HG03354 (cell line): ENCODE results near the gene ANGPTL8.

Experiments used
- ATAC-seq: cut with Tn5 transposase; IDR thresholded peaks from one replicate; pipeline ENCODE4 v1.9.1; 2021; ENCODE audit warnings: mild to moderate bottlenecking; ENCODE audit not compliant: unreplicated experiment, poor library complexity, severe bottlenecking

ANGPTL8 gene

DNA sequence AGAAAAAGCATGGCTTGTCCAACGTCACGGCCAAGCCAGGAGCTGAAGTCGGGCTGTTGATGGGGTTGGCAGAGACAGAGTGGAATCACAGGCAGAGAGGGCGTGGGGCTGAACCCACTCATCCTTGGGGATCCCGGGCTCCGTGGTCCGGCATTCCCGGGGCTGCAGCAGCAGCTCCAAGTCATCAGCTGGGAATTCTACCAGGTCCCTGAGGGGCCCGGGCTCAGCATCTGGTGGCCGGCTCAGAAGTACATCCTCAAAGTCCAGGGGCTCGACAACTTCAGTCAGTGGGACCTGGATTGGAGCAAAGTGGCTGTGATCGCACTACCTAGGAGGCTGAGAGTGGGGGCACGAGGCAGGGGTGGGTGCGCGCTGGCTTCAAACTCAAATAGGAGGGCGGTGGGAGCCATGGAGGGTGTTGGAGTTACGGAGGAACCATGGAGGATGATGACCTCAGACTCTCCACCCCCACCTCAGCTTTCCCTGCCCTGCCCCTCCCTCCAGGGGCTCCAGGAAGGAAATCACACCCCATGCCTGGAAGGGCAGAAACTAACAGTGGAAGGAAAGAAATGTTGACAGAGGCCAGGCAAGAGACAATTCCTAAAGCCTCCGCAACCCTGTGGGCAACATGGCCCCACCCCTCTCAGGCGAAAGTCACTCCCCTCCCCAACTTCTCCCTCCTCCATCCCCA is 13.4 kb downstream of the ANGPTL8 start:
- no peak for ATAC-seq

DNA sequence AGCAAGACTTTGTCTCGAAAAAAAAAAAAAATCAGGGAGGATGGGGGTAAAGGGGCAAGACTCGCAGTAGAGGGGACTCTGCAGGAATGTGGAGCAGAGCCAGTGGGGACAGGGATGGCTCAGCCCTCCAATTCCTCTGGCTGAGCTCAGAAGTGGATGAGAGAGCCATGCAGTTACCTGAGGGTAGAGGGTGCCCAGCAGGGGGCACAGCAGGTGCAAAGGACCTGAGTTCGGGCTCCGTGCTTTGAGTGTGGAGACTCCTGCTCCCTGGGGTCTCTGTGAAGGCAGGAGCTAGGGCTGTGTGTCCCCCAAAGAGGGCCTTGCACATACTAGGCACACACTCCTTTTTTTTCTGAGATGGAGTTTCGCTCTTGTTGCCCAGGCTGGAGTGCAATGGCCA is 15.2 kb downstream of the ANGPTL8 start:
- ATAC-seq, result no peak

DNA sequence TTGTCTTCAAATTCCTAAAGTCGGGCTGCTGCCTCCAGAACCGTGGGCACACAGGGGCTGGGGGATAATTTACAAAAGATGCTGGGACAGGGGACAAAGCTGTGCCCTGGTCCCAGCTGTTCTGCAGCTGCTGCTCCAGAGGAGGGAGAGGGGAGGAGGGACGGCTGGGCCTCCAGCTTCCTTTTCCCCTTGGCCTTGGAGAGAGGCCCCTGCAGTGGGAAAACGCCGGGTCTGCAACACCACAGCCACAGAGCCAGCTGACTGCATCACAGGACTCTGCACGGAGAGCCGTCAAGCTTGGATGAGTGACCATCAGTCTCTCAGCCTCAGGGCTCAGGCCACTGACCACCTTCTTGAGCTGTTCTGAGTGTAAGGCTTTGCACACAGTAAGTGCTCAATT is 16.8 kb downstream of the ANGPTL8 start:
- ATAC-seq, result no peak

DNA sequence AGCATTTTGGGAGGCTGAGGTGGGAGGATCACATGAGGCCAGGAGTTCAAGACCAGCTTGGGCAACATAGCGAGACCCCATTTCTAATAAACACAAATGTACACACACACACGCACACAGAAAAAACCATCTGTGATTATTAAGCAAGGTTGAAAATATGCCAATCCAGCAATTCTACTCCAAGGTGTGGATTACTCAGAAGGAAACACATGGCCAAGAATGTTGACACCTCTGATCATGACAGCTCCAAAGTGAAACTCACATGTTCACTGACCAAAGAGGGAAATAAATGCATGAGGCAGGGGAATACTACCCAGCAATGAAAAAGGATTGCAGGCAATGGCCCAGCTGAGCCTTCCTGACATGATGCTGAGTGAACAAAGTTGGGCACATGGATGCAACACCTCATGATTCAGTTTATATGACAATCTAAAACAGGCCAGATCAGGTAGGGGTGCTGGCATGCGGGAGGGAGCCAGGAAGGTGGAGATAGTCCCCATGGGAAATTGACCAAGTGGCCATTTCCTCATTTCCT is 18.5 kb downstream of the ANGPTL8 start:
- no peak for ATAC-seq

DNA sequence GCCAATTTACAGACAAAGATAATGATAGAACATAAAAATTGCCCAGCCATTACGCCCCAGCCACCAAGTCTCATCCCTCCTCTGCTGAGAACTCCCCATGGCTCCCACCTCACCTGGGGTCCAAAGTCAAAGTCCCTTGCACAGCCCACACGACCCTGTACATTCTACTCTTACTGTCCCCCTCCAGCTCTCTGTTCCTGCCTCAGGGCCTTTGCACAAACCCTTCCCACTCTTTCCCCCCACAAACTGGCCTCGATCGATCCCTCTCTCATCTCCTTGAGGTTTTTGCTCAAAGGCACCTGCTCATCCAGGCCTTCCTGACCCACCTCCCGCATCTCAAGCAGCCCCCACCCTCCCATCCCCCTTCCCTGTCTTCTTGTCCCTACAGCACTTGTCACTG is 21.6 kb downstream of the ANGPTL8 start:
- ATAC-seq, result no peak

DNA sequence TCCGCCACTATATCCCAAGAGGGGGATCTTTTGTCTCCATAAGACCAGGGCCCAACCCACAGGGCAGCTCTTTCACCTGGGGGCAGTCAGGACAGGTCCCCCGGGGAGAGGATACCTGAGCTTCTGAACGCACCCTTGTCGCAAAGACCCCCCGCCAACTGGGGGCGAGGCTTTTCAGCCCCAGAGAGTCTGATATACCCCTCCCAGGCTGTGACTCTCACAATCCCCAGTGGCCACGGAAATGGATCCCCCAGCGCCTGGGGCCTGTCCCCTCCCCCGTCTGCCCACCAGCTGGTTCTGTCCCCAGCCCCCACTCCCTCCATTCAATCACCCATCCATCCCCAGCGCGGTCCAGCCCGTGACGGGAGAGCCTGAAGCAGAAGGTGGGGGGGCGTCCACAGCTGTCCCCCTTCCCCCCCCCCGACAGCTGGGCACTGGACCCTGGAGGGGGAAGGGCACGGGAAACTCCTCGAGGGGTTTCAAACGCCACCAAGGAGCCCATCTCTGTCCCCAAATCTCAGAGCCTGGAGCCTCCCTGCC is 22.1 kb downstream of the ANGPTL8 start:
- ATAC-seq, result no peak

DNA sequence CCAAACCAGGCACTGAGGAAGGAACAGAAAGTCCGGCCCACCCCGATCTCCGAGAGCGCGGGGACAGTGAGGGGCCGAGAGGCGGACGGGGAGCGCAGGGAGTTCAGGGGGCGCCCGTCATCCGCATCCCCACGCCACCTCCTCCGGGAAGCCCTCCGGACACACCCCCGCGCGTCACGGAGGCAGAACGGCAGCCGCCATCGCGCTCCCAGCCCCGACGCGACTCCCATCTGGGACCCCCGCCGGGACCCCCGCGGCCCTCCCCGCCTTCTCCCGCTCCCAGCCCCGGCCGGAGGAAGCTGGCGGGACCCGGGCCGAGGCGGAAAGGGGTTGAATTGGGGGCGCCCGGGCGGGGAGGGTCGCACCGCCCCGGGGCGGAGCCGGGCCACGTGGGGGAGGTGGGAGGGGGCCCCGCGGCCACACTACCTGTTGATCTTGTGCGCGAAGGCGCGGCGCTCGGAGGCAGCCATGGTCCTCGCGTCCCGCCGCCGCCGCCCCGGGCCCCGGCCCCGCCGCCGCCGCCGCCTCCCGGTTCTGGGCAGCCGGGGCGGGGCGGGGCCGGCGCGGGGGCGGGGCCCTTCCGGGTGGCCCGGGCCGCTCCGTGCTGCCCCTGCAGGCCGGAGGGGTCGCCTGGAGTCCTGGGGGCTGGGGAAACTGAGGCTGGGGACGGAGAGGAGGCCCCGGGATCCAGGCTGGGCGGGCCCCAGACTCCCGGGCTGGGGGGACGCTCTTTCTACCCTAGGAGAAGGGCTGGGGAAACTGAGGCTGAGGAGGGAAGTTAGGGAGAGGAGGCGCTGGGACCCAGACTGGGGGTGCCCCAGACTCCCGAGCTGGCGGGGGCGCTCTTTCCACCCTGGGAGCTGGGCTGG is 22.8 kb downstream of the ANGPTL8 start, which contains the start of gene DOCK6:
Gene DOCK6 (minus strand): TSS at position 554 of the 869 bp plus-strand sequence. CDS start 84 bp downstream, at position 470.
- no peak for ATAC-seq

DNA sequence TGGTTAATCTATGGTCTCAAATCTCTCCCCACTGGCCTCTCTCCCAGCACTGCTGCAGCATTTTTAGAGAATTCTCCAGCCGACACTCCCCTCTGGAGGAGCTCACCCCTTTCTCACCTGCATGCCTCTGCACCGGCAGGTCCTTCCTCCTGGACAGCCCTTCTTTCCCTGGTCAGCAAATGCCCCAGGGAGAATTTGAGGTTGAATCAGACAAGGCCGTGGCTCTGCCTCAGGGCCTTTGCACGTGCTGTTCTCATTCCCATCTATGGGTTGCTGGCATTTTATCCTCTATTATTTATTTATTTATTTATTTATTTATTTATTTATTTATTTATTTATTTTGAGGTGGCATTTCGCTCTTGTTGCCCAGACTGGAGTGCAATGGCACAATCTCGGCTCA is 24.3 kb downstream of the ANGPTL8 start:
- no peak for ATAC-seq

DNA sequence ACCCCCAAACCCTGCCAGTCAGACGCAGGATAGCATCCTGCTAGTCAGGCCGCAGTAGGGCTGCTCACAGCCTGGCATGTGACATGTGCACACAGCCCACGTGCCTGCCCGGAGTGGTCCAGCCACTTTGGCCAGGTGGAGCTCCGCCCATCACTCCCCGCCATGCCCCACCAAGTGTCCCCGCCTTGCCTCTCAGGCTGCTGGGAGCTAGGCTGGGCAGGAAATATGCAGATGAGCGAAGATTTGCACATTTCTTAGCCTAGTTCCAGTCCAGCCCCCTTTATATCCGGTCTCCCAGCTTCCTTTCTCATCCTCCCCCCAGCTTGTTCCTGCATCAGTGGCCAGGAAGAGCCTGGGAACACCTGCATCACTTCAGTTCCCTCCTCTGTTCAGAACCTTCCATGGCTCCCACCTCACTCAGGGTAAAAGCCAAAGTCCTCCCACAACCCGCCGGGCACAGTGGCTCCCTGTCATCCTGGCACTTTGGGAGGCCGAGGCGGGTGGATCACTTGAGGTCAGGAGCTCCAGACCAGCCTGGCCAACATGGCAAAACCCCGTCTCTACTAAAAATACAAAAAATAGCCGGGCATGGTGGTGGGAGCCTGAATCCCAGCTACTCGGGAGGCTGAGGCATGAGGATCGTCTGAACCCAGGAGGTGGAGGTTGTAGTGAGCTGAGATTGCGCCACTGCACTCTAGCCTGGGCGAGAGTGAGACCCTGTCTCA is 25.2 kb downstream of the ANGPTL8 start:
- ATAC-seq, result no peak

DNA sequence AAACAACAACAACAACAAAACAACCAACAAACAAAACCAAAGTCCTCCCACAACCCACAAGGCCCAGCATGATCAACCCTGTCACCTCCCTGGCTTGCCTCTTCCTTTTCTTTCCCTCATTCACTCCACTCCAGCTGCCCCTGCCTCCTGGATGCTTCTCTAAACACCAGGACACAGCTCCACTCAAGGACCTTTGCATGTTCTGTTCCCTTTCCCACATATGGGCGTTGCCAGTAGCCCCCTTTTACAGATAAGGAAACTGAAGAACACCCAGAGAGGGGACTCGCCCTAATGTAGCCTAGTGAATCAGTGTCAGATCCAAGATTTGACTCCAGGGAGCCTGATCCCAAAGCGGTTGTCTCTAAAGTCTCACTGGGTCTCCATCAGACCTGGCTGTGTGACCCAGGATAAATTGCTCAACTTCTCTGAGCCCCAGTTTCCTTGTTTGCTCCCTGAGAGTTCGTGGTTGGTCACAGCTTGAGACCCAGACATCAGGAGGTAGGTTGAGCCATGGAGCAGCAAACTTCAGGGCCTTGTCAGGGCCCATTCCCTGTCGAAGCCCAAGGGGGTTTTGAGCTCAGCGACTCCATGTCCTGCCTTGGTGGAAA is 25.9 kb downstream of the ANGPTL8 start:
- no peak for ATAC-seq

DNA sequence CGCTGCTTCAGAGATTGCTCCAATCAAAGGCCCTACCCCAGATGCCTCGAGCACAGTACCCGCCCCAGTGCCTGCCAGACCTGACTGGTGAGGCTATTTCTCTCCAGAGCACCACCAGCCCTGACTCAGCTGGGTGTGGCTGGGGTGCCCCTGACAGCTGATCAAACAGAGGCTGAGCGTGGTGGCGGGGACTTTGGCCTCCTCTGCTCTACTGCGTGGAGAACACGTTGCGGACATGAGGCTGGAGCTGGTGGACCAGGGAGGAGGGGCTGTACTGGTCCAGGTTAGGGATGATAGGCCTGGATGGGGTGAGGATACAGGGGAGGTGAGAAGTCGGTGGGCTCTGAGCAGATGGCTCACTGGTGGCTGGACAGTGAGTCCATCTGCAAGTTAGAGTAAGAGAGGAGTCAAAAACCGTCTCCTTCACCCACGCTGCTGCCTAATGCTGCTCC is 26.4 kb downstream of the ANGPTL8 start:
- ATAC-seq, result no peak

DNA sequence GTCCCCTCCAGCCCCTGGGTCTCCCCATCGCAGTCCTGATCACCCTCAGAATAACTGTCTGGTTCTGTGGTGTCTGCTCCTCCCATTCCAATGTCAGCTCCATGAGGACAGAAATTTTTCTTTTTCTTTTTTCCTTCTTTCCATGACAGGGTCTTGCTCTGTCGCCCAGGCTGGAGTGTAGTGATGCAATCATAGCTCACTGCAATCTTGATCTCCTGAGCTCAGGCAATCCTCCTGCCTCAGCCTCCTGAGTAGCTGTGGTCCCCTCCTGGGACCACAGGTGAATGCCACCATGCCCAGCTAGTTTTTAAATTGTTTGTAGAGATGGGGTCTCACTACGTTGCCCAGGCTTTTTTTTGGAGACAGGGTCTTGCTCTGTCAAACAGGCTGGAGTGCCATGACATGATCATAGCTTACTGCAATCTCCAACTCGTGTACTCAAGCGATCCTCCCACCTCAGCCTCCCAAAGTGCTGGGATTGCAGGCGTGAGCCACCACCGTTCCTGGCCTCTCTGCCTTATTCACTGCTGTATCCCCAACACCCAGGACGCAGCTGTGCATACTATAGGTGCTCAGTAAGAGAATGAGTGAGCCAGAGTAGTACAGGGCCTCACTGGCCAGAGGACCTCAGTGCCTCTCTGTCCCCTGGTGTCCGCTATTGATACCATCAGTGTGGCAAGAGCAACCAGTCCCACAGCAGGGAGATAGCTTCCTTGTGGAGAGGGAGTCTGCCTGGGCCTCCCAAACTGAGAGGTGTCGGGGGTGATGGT is 28.1 kb downstream of the ANGPTL8 start:
- no peak for ATAC-seq

DNA sequence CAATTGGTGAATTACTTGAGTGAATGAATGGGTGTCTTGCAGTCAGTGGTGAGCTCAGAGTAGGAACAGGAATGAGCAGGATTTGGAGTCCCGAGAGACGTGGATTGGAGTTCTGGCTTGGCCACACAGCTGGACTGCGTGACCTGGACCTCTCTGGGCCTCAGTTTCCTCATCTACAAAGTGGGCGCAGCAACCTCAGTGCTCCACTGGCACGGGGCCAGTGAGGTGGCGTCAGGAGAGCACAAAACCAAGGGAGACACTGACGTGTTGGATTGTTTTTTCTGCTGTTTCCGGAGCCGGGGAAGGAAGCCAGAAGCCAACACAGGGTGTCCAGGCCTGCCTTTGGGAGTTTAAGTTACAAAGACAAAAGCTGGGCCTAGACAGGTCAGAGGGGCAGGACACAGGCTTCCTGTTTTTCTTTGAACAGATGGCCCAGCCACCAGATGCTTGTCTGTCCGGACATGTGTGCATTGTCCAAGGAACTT is 29.4 kb downstream of the ANGPTL8 start:
- no peak for ATAC-seq

DNA sequence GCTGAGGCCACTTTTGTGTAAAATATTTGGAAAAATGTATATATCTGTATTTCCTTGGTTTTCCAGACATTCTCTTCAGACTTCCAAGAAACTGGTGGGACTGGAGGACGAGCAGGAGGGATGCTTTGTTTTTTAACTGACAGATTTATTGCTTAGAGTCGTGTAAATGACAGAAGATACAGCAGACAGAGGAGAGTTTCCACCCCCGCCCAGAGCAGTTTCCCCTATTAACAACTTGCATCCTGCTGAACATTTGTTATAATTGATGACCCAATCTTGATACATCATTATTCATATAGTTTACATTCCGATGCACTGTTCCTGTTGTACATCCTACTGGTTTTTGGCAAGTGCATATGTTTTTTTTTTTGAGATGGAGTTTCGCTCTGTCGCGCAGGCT is 30.0 kb downstream of the ANGPTL8 start:
- no peak for ATAC-seq

DNA sequence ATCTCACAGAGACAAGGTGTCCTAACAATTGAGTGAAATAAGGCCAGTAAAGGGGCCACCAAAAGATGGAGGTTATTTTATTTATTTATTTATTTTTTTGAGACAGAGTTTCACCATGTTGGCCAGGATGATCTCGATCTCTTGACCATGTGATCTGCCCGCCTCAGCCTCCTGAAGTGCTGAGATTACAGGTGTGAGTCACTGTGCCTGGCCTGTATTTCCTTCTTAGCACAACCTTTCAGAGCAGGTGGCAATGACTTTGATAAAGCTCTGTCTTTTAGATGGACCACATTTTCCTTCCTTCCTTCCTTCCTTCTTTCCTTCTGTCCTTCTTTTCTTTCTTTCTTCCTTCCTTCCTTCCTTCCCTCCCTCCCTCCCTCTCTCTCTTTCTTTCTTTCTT is 33.9 kb downstream of the ANGPTL8 start:
- no peak for ATAC-seq

DNA sequence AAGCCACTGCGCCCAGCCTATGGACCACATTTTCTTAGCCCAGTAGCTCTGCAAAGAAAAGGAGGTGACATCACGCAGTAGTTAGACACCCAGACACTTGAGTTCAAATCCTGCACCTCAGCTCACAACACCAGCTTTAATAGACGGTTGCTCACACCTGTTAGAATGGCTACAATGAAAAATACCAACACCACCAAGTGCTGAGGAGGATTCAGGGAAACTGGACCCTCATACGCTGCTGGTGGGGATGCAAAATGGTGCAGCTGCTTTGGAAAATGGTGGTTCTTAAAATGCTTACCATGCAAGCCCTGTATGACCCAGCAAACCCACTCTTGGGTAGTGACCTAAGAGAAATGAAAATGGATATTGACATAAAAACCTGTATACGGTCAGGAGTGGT is 34.6 kb downstream of the ANGPTL8 start:
- no peak for ATAC-seq

DNA sequence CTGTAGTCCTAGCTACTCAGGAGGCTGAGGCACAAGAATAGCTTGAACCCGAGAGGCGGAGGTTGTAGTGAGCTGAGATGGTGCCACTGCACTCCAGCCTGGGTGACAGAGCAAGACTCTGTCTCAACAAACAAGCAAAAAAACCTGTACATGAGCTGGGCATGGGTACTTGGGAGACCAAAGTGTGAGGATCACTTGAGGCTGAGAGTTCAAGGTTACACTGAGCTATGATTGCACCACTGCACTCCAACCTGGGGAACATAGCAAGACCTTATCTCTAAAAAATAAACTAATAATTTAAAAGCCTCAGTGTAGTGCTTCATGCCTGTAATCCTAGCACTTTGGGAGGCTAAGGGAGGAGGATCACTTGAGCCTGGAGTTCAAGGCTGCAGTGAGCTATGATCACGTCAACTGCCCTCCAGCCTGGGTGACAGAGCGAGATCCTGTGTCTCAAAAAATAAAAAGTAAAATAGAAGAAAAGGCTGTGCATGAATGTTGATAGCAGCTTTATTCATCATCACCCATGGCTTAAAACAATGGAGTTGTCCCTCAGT is 35.2 kb downstream of the ANGPTL8 start:
- ATAC-seq, result no peak

DNA sequence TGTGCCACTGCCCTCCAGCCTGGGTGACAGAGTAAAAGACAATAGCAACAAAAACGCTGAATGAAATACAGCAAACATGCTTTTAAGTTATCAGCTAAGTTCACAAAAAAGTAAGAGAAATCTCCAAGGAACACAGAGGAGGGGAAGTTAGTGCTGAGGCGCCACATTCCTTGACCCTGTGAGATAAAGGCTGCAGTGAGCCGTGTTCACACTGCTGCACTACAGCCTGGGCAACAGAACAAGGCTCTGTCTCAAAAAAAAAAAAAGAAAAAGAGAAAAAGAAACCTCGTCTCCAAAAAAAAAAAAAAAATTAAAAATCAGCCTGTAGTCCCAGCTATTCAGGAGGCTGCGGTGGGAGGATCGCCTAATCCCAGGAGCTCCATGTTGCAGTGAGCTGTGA is 39.3 kb downstream of the ANGPTL8 start:
- no peak for ATAC-seq
